Small intestine (tissue), 7 donors: ENCODE results near the gene FBLN7. TPM values are rescaled to one million over a fixed set of nuclear protein-coding genes. Genes with fewer than 3 reads are reported as not detected.
A peak's percentile ranks its signal among the peaks of the same experiment; 100 is the strongest.

Experiments used
- DNase-seq, 2 donors: peaks; one replicate each; pipeline versions ENCODE4 v3.0.0 to v3.0.0-alpha.2; 2013
- FAIRE-seq: peaks from 2 replicates; lab custom pipeline; 2012; peaks lifted over from hg19 to GRCh38; lab: Jason Lieb, UNC
- H3K27ac ChIP-seq, 3 donors: one replicate each; pipeline ENCODE4 v1.5.1; 2013; ENCODE audit warnings: low read length in 2 of 3, mild to moderate bottlenecking in 2 of 3, control low read depth in 1 of 3, inconsistent platforms in 1 of 3, low read depth in 1 of 3, moderate library complexity in 1 of 3
- H3K27me3 ChIP-seq, 3 donors: one replicate each; pipeline ENCODE4 v1.6.1; 2013; ENCODE audit warnings: low read length in 3 of 3, inconsistent platforms in 1 of 3; ENCODE audit not compliant: control insufficient read depth in 3 of 3, insufficient read depth in 3 of 3
- H3K36me3 ChIP-seq, 3 donors: one replicate each; pipeline ENCODE4 v1.6.1; 2013; ENCODE audit warnings: low read length in 3 of 3, inconsistent platforms in 1 of 3, low read depth in 1 of 3, mild to moderate bottlenecking in 1 of 3, moderate library complexity in 1 of 3; ENCODE audit not compliant: control insufficient read depth in 3 of 3, insufficient read depth in 2 of 3
- H3K4me1 ChIP-seq, 3 donors: one replicate each; pipeline ENCODE4 v1.6.1; 2013; ENCODE audit warnings: low read length in 2 of 3, inconsistent platforms in 1 of 3, low read depth in 1 of 3, mild to moderate bottlenecking in 1 of 3, moderate library complexity in 1 of 3; ENCODE audit not compliant: control insufficient read depth in 3 of 3, insufficient read depth in 2 of 3
- H3K4me3 ChIP-seq, 3 donors: one replicate each; pipeline ENCODE4 v1.5.1; 2013; ENCODE audit warnings: low read length in 3 of 3, control low read depth in 1 of 3, inconsistent platforms in 1 of 3, low read depth in 1 of 3, mild to moderate bottlenecking in 1 of 3, moderate library complexity in 1 of 3
- H3K9me3 ChIP-seq, 2 donors: one replicate each; pipeline ENCODE4 v1.6.1; 2013; ENCODE audit warnings: low read depth in 1 of 2, low read length in 1 of 2; ENCODE audit not compliant: control insufficient read depth in 2 of 2, insufficient read depth in 1 of 2
- WGBS, 3 donors: extraction: QIAGEN DNeasy Blood & Tissue Kit; methylation state at CpG; one replicate each; pipeline ENCODE4 v1.1.7; 2013; 5-methylcytosine and 5-hydroxymethylcytosine counted together
- polyA plus RNA-seq, 4 donors: library from polyadenylated mRNA; stranded (reverse) in 3 of 4; unstranded in 1 of 4; fragments of 200-250 nt in 3 of 4; fragments of 120-200 nt in 1 of 4; gene quantifications; one replicate each; pipeline versions ENCODE4 v1.2.1 to v1.2.3, GENCODE V29; 2013
- donor health status: healthy with polysubstance abuse.
- donor health status: control.
- donor health status: control.
- donor health status: Bipolar disorder and iron deficiency.
- donor health status: healthy.

Gene FBLN7
- polyA plus RNA-seq, 4 donors, result 0.75 to 1.4 TPM; not detected in 2

DNA sequence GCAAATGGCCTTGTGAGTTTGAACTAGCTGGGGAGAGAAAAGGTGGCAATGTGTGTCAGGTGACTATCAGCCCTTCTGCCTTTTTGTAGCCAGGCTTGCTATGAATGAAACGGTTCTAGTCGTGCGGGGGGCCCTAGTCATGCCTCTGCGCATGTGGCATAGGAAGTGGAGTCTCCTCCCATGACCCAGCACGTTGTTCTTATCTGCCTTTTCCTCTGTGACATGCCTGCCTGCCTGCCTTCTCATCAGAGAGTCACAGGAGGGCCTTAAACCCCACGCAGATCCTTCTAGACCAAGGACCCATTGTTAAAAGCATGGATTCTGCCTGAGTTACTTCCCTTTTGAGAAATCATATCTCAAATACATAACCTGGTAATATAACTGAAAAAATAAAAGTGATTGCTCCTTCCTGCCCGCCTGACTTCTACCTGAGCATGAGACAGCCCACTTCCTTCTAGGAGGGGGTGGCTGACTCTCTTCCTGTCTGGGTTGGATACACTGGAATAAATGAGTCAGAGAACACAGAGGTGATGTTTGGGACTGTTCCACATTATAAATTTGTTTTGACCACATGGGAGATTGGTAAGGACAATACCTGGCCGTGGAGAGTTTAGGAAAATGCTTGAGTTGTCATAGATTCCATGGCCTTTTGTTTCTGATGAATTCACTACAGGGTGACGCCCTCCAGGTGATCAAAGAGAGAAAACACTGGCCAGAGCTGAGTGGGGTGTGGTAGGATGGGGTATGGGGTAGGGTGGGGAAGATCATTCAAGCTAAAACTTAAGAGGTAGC is 49.8 kb downstream of the FBLN7 start:
- peak overlapping the region in 1 of 3 donors; percentile 82 for H3K27ac ChIP-seq
- H3K27me3 ChIP-seq, result peaks cover 0 to 2% (median 0%) of the 10 kb centered on the region in 3 donors
- 55 to 64% (median 59%) methylated on average over 9 of the region's 9 CpGs for WGBS, 3 donors
- peaks cover 0 to 9% of the 10 kb centered on the region in 2 donors for H3K9me3 ChIP-seq
- no peaks in the 10 kb centered on the region for H3K4me1 ChIP-seq
- H3K4me3 ChIP-seq, result no peak overlapping the region
- FAIRE-seq (no peak), DNase-seq (peak in 1 of 2 donors; percentile 49)
- no peaks in the 10 kb centered on the region for H3K36me3 ChIP-seq

DNA sequence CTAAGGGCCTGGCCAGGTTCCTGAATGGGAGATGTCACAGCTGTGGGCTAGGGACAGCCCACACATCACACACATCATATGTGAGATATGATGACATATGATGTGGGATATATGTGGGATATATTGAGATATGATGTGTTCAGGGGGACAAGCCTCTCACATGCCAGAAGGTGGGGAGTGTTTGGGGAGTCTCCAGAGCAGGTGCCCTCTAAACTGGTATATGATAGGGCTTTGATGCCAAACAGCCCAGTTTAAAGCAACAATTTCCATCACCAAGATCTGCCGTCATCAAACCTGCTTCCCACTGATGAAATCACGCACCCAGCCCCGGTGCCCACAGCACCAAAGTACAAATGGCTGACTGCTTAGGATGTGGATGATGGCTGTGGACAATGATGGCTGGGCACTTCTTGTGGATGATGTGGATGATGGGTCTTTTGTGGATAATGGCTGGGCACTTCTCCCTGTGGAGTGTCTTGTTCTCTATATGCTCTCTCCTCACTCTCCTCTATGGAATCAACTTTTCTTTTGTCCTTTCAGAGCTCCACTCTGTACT is 50.9 kb downstream of the FBLN7 start:
- Histone ChIP-seq H3K4me1 (no peaks in the 10 kb centered on the region), H3K27me3 (no peaks in the 10 kb centered on the region), H3K27ac (peak overlapping the region in 1 of 3 donors; percentile 18), H3K36me3 (no peaks in the 10 kb centered on the region), H3K9me3 (peaks cover 0 to 9% of the 10 kb centered on the region in 2 donors), H3K4me3 (no peak overlapping the region)
- FAIRE-seq, result no peak
- no peak for DNase-seq
- 90 to 98% (median 91%) methylated on average over 3 of the region's 3 CpGs for WGBS, 3 donors

DNA sequence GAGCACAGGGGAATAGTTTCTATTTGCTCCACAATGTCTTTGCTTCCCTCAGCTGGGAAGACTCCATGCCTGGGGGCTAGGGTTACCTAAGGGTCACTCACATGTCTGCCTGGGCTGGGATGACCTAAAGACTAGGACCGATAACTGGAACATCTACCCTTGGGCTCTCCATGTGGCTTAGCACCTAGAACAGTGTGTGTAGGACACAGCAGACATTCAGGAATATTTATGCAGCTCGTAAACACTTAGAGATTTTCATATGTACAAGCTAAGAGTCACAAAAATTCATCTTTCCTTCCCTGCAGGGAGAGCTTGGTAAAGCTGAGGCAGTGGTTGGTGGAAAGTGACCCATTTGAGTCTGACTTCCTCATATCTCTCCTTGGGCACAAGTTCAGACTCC is 55.8 kb downstream of the FBLN7 start:
- no peaks in the 10 kb centered on the region for H3K27me3 ChIP-seq
- H3K27ac ChIP-seq, result no peak overlapping the region
- no peak overlapping the region for H3K4me3 ChIP-seq
- WGBS, 3 donors, result 84 to 91% (median 87%) methylated on average over 2 of the region's 2 CpGs
- no peak for FAIRE-seq
- no peaks in the 10 kb centered on the region for H3K4me1 ChIP-seq
- DNase-seq, result no peak
- no peaks in the 10 kb centered on the region for H3K36me3 ChIP-seq
- H3K9me3 ChIP-seq, result no peaks in the 10 kb centered on the region

DNA sequence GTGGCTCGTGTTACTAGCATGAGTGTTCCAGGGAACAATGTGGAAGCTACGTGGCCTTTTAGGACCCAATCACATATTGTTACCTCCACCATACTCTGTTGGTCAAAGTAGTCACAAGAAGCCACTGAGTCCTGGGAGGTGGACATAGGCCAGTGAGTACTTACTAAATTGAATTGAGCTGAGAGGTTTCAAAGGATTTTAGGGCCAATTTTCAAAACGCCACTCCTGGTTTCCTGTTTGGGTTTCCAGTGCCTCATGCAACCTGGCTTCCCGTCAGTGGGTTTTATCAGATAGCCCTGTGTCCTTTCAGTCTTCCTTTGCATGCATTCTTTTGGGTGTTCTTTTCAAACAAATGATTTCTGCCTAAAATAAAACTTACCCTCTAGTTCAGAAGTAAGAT is 56.3 kb downstream of the FBLN7 start:
- no peaks in the 10 kb centered on the region for H3K4me1 ChIP-seq
- FAIRE-seq (no peak), DNase-seq (no peak)
- H3K36me3 ChIP-seq, result no peaks in the 10 kb centered on the region
- H3K4me3 ChIP-seq, result no peak overlapping the region
- no peaks in the 10 kb centered on the region for H3K27me3 ChIP-seq
- WGBS, 3 donors, result 68 to 75% (median 69%) methylated on average over 4 of the region's 4 CpGs
- no peak overlapping the region for H3K27ac ChIP-seq
- no peaks in the 10 kb centered on the region for H3K9me3 ChIP-seq

- FAIRE-seq, result no peak
- Histone ChIP-seq H3K4me3 (no peak overlapping the region), H3K27me3 (no peaks in the 10 kb centered on the region), H3K27ac (no peak overlapping the region), H3K36me3 (no peaks in the 10 kb centered on the region), H3K4me1 (no peaks in the 10 kb centered on the region), H3K9me3 (peaks cover 0 to 2% of the 10 kb centered on the region in 2 donors)
- 84 to 87% (median 85%) methylated on average over 8 of the region's 8 CpGs for WGBS, 3 donors
- no peak for DNase-seq
These were observed 57.1 kb downstream of the FBLN7 start for GRCh38 chr2:112195167-112195766.

DNA sequence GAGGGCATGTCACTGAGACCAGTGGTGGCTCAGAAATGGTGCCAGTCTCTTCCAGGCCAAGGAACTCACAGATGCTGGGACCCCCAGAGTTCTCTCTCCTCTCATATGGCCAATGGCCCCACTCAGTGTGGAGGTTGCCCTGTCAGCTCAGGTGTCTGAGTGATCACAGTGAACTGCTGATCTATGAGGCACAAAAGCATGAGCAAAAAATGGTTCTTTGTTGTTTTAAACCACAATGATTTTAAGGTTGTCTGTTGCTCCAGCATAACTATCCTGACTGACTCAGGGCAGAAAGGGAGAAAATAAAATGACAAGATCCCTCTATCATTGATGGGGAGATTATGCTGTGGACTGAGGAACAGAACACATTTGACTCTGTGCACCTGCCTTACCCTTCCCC is 57.8 kb downstream of the FBLN7 start:
- Histone ChIP-seq H3K4me1 (no peaks in the 10 kb centered on the region), H3K4me3 (no peak overlapping the region), H3K36me3 (no peaks in the 10 kb centered on the region), H3K9me3 (peaks cover 0 to 2% of the 10 kb centered on the region in 2 donors), H3K27me3 (no peaks in the 10 kb centered on the region), H3K27ac (no peak overlapping the region)
- FAIRE-seq, result no peak
- DNase-seq, result no peak

DNA sequence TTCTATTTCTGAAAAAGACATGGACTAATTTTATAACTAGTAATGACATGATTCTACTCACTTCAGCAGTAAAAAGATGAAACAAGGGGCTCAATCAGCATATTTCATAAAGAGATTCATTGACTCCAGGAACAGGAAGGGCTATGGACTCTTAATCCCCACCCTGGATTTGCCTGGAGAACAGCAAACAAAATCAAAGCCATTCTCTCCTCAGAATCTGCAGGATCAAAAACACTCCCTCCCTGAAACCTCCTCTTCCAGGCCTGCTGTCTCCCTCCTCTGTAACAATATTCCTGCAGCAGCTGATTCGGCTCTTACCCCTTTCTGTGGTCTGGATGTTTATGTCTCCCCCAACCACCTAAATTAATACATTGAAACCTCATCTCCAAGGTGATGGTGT is 59.7 kb downstream of the FBLN7 start:
- Histone ChIP-seq H3K4me1 (no peaks in the 10 kb centered on the region), H3K27me3 (no peaks in the 10 kb centered on the region), H3K4me3 (no peak overlapping the region), H3K9me3 (peaks cover 0 to 2% of the 10 kb centered on the region in 2 donors), H3K36me3 (no peaks in the 10 kb centered on the region), H3K27ac (no peak overlapping the region)
- DNase-seq (no peak), FAIRE-seq (no peak)
- 77 to 88% (median 81%) methylated on average over 1 of the region's 1 CpG for WGBS, 3 donors

DNA sequence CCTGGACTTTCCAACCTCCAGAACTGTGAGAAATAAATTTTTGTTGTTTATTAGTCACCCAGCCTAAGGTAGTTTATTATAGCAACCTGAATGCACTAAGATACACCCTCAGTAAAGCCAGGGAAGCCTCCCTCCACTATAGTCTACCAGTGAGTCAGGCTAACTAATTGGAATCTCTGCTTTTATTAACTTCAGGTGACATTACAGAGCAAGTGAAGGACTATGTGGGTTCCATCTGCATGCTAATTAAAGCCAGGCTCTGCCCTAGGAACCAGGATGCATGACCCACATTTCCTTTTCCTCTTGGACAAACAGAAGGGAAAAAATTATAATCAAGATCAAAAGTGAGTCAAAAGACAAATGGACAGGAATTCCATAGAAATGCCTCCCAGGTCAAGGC is 60.6 kb downstream of the FBLN7 start:
- Histone ChIP-seq H3K4me1 (no peaks in the 10 kb centered on the region), H3K36me3 (no peaks in the 10 kb centered on the region), H3K9me3 (peaks cover 0 to 2% of the 10 kb centered on the region in 2 donors), H3K4me3 (no peak overlapping the region), H3K27ac (no peak overlapping the region), H3K27me3 (no peaks in the 10 kb centered on the region)
- FAIRE-seq (no peak), DNase-seq (no peak)
